Ovary (tissue), 9 donors: Measurements from ENCODE around the gene STAMBPL1. TPM values are rescaled to one million over a fixed set of nuclear protein-coding genes. Genes with fewer than 3 reads are reported as not detected.

ENCODE experiments used
- DNase-seq, 5 donors: peaks; one replicate each; pipeline ENCODE4 v3.0.0-alpha.2; 2019 to 2020
- H3K27ac ChIP-seq, 2 donors: fragments of 200-600 bp; one replicate each; pipeline versions ENCODE4 v1.5.1 to v1.8.0; 2019 to 2022
- H3K27me3 ChIP-seq: fragments of 200-600 bp; one replicate; pipeline ENCODE4 v1.8.0; 2022
- H3K36me3 ChIP-seq: fragments of 200-600 bp; sonication (generic); one replicate; pipeline ENCODE4 v1.5.1; 2019
- H3K4me1 ChIP-seq: one replicate; pipeline ENCODE4 v1.8.1; 2013; ENCODE audit warnings: mild to moderate bottlenecking, moderate library complexity; ENCODE audit not compliant: insufficient read depth
- H3K4me3 ChIP-seq: fragments of 200-600 bp; sonication (generic); one replicate; pipeline ENCODE4 v1.5.1; 2017
- H3K9me3 ChIP-seq, 2 donors: fragments of 200-600 bp in 1 of 2; sonication (generic) in 1 of 2; one replicate each; pipeline versions ENCODE4 v1.5.1 to v1.8.1; 2013 to 2019; ENCODE audit warnings: mild to moderate bottlenecking in 1 of 2, moderate library complexity in 1 of 2
- CTCF ChIP-seq, 3 donors: fragments of 450-650 bp in 2 of 3; fragments of 200-600 bp in 1 of 3; IDR thresholded peaks; one replicate each; pipeline versions ENCODE4 v1.5.1 to v1.8.0; 2016 to 2022; ENCODE audit warnings: antibody characterized with exemption in 3 of 3, mild to moderate bottlenecking in 1 of 3
- EP300 ChIP-seq: sonication (generic); formaldehyde crosslinking; IDR thresholded peaks from one replicate; pipeline ENCODE4 v1.6.1; 2017; ENCODE audit warnings: antibody characterized with exemption
- POLR2A ChIP-seq: fragments of 450-650 bp; IDR thresholded peaks from one replicate; pipeline ENCODE4 v1.6.1; 2017; ENCODE audit warnings: antibody characterized with exemption, mild to moderate bottlenecking, moderate library complexity
- WGBS, 3 donors: extraction: QIAGEN DNeasy Blood & Tissue Kit in 1 of 3; methylation state at CpG; one replicate each; pipeline versions ENCODE4 v1.1.5 to v1.1.7; 2013 to 2017; 5-methylcytosine and 5-hydroxymethylcytosine counted together
- intact Hi-C, 4 donors: fragments of 100-400 bp; cut with DNase I; formaldehyde crosslinking; loops; one replicate each; pipeline versions ENCODE4 v1.11.0 to v1.15.1; 2022 to 2023
- polyA plus RNA-seq, 2 donors: library from polyadenylated mRNA; stranded (reverse); fragments of 200-250 nt in 1 of 2; fragments of 350-450 nt in 1 of 2; fragmentation: Illumina TruSeq in 1 of 2; extraction: RNeasy Lipid Tissue Mini Kit (QIAGEN cat#74804) in 1 of 2; gene quantifications; one replicate each; pipeline ENCODE4 v1.2.3, GENCODE V29; 2013 to 2014
- total RNA-seq, 7 donors: library from RNA; depleted of rRNA in 2 of 7; stranded (reverse); fragments of >200 nt in 2 of 7; fragmentation: NEBNext Ultra II Directional in 3 of 7; extraction: Animal tissue kit (Norgen Biotek cat#: 25700) in 3 of 7; gene quantifications; one replicate each; pipeline versions ENCODE4 v1.1.0 to v1.2.4, GENCODE V29; 2016 to 2023
- donor health status: DM: no; HTN: no; CAD: no; lungs with moderate emphysema.
- donor health status: DM: no; HTN: no; CAD: no.
- donor health status: Bipolar disorder and iron deficiency.
- donor health status: DM: yes; HTN: yes; CAD: no.
- donor health status: DM: no; HTN: no; CAD: no.
- donor health status: DM: yes; HTN: yes; CAD: no.

The STAMBPL1 gene
- total and polyA plus RNA-seq, 9 donors, result 7.9 to 39.6 (median 14.4) TPM

GRCh38 chr10:88870089-88870488 lies 10.0 kb upstream of the STAMBPL1 start:
- H3K27ac ChIP-seq, result no peak overlapping the region
- no peak overlapping the region for H3K4me3 ChIP-seq
- no peak for TF ChIP-seq POLR2A
- TF ChIP-seq EP300, result no peak
- no peak for TF ChIP-seq CTCF (IDR thresholded peaks at IDR 0.05)
- H3K4me1 ChIP-seq, result no peaks in the 10 kb centered on the region
- H3K27me3 ChIP-seq, result no peaks in the 10 kb centered on the region
- intact Hi-C loops, result no loop called here
- no peak for DNase-seq
- H3K36me3 ChIP-seq, result no peaks in the 10 kb centered on the region
- H3K9me3 ChIP-seq, result no peaks in the 10 kb centered on the region

GRCh38 chr10:88873757-88874156 lies 6.3 kb upstream of the STAMBPL1 start:
- Histone ChIP-seq H3K9me3 (no peaks in the 10 kb centered on the region), H3K36me3 (no peaks in the 10 kb centered on the region), H3K27ac (no peak overlapping the region), H3K27me3 (no peaks in the 10 kb centered on the region), H3K4me3 (no peak overlapping the region), H3K4me1 (no peaks in the 10 kb centered on the region)
- WGBS, 3 donors, result 10 to 23% (median 11%) methylated on average over 2 of the region's 2 CpGs
- DNase-seq, result no peak
- intact Hi-C loops, result no loop called here
- TF ChIP-seq CTCF (IDR thresholded peaks at IDR 0.05) (no peak), POLR2A (no peak), EP300 (no peak)

- Histone ChIP-seq H3K9me3 (no peaks in the 10 kb centered on the region), H3K36me3 (no peaks in the 10 kb centered on the region), H3K27ac (no peak overlapping the region), H3K4me1 (no peaks in the 10 kb centered on the region), H3K27me3 (no peaks in the 10 kb centered on the region), H3K4me3 (no peak overlapping the region)
- 12 to 41% (median 18%) methylated on average over 2 of the region's 2 CpGs for WGBS, 3 donors
- TF ChIP-seq POLR2A (no peak), EP300 (no peak), CTCF (IDR thresholded peaks at IDR 0.05) (no peak)
- intact Hi-C loops, result no loop called here
- no peak for DNase-seq
These were observed 5.8 kb upstream of the STAMBPL1 start for GRCh38 chr10:88874281-88874680.

- H3K4me3 ChIP-seq, result no peak overlapping the region
- H3K36me3 ChIP-seq, result no peaks in the 10 kb centered on the region
- intact Hi-C loops, result loop anchor here in 1 of 4 donors (5.0 kb wide), 1 partner anchor 52 kb away; no protein-coding TSS in a partner anchor
- H3K9me3 ChIP-seq, result no peaks in the 10 kb centered on the region
- no peak for DNase-seq
- no peaks in the 10 kb centered on the region for H3K4me1 ChIP-seq
- no peaks in the 10 kb centered on the region for H3K27me3 ChIP-seq
- no peak for TF ChIP-seq POLR2A
- no peak for TF ChIP-seq EP300
- no peak for TF ChIP-seq CTCF (IDR thresholded peaks at IDR 0.05)
- H3K27ac ChIP-seq, result no peak overlapping the region
These were observed 5.0 kb upstream of the STAMBPL1 start for GRCh38 chr10:88875081-88875480.
